Activated CD8-positive, alpha-beta T cell treated with anti-CD3 and anti-CD28 coated beads for 36 hours (primary cell): ENCODE results near the gene FXYD7. TPM values are rescaled to one million over a fixed set of nuclear protein-coding genes. Genes with fewer than 3 reads are reported as not detected.
A peak's percentile ranks its signal among the peaks of the same experiment; 100 is the strongest.
"Not testable (repeated sequence)": the region's sequence is repeated elsewhere in the genome, so short reads cannot be mapped to it uniquely, and the experiment has no call there.

Source experiments
- ATAC-seq: fragments of 200-7000 bp; cut with Tn5 transposase; one replicate; pipeline ENCODE4 v1.10.0; 2021; ENCODE audit warnings: mild to moderate bottlenecking, moderate library complexity
- CTCF ChIA-PET: fragments of 350-600 bp; sonication (Branson Sonifier 250); formaldehyde crosslinking; loops from one replicate; lab custom pipeline; 2021; ENCODE audit warnings: antibody characterized with exemption; lab: Charles Lee
- POLR2A ChIA-PET: fragments of 350-600 bp; sonication (Branson Sonifier 250); formaldehyde crosslinking; loops from one replicate; lab custom pipeline; 2021; ENCODE audit warnings: antibody characterized with exemption; lab: Charles Lee
- DNase-seq: peaks from one replicate; pipeline ENCODE4 v3.0.0-alpha.2; 2020
- H3K27ac Mint-ChIP-seq: one replicate; pipeline ENCODE4 v1.8.0; 2021; ENCODE audit warnings: mild to moderate bottlenecking, mixed read lengths
- H3K27me3 Mint-ChIP-seq: one replicate; pipeline ENCODE4 v1.8.0; 2021; ENCODE audit warnings: mixed read lengths
- H3K36me3 Mint-ChIP-seq: one replicate; pipeline ENCODE4 v1.8.0; 2021; ENCODE audit warnings: low read depth, mixed read lengths
- H3K4me1 Mint-ChIP-seq: one replicate; pipeline ENCODE4 v1.8.0; 2021; ENCODE audit warnings: low read depth, mixed read lengths
- H3K4me3 Mint-ChIP-seq: one replicate; pipeline ENCODE4 v1.8.0; 2021; ENCODE audit warnings: mild to moderate bottlenecking, moderate library complexity, mixed read lengths
- H3K9me3 Mint-ChIP-seq: one replicate; pipeline ENCODE4 v1.8.0; 2021; ENCODE audit warnings: mixed read lengths
- intact Hi-C: fragments of 100-400 bp; cut with micrococcal nuclease; formaldehyde crosslinking; loops from one replicate; pipeline ENCODE4 v1.10.0; 2022
- total RNA-seq, 2 experiments: library from RNA; stranded (reverse); gene quantifications; one replicate each; pipeline ENCODE4 v1.2.3, GENCODE V29; 2021
- TF ChIP-seq, protein P1 (sequence below): fragments of 200-600 bp; IDR thresholded peaks from one replicate; pipeline ENCODE4 v1.8.0; 2022; ENCODE audit warnings: antibody characterized with exemption, mild to moderate bottlenecking

FXYD7 gene
- total RNA-seq, 2 experiments from 2014 or later: 0.38 TPM; not detected in 1

DNA sequence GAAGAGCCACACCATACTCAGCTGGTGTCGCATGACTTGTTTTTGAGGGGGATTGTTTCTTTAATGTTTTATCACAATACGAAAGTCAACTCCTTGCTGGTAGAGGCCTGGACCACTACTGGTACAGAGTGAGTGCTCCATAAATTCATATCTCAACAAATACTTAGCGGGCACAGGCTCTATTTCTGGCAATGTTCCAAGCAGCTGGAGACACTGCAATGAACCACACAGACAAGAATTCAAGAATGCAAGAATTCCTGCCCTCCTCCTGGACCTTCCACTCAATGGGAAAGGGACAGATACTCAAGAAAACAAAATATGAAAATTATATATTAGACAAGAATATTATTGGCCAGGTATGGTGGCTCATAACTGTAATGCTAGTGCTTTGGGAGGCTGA is 6.4 kb downstream of the FXYD7 start:
- ATAC-seq (no peak), DNase-seq (no peak)
- no peaks in the 10 kb centered on the region for H3K9me3 Mint-ChIP-seq
- peaks cover 17% of the 10 kb centered on the region for H3K4me1 Mint-ChIP-seq
- ChIA-PET CTCF (interaction anchor here (1.3 kb wide), 1 partner anchor 92 kb away, joined by 3 read pairs; no protein-coding TSS in a partner anchor), POLR2A (interaction anchor here (0.6 kb wide), 1 partner anchor 38 kb away, joined by 3 read pairs; no protein-coding TSS in a partner anchor)
- no peak overlapping the region for H3K4me3 Mint-ChIP-seq
- no peak overlapping the region for H3K27ac Mint-ChIP-seq
- intact Hi-C loops: loop anchor here (10.0 kb wide), 1 partner anchor 115 kb away; the partner anchor contains the start of gene USF2
- TF ChIP-seq, protein P1, sequence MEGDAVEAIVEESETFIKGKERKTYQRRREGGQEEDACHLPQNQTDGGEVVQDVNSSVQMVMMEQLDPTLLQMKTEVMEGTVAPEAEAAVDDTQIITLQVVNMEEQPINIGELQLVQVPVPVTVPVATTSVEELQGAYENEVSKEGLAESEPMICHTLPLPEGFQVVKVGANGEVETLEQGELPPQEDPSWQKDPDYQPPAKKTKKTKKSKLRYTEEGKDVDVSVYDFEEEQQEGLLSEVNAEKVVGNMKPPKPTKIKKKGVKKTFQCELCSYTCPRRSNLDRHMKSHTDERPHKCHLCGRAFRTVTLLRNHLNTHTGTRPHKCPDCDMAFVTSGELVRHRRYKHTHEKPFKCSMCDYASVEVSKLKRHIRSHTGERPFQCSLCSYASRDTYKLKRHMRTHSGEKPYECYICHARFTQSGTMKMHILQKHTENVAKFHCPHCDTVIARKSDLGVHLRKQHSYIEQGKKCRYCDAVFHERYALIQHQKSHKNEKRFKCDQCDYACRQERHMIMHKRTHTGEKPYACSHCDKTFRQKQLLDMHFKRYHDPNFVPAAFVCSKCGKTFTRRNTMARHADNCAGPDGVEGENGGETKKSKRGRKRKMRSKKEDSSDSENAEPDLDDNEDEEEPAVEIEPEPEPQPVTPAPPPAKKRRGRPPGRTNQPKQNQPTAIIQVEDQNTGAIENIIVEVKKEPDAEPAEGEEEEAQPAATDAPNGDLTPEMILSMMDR: no peak
- no peaks in the 10 kb centered on the region for H3K27me3 Mint-ChIP-seq
- no peaks in the 10 kb centered on the region for H3K36me3 Mint-ChIP-seq

DNA sequence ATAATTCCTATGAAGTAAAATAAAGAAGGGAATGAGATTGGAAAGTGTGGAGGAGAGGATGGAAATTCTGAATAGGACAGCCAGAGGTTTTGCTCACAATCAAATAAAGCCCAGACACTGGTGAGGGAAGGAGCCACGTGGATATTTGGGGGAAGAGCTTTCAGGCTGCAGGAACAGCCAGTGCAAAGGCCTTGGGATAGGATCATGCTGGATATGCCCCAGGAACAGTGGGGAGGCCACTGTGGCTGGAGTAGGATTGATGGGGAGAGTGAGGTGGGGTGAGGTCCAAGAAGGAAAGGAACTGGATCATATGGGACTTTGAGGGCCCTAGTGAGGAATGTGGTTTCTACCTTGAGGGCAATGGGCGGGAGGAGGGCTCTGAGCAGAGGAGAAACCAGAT is 7.4 kb downstream of the FXYD7 start:
- intact Hi-C loops: no loop called here
- TF ChIP-seq, protein P1: no peak
- POLR2A ChIA-PET: interaction anchor here (1.2 kb wide), 1 partner anchor 14 kb away, joined by 4 read pairs; no protein-coding TSS in a partner anchor
- H3K4me3 Mint-ChIP-seq: no peak overlapping the region
- DNase-seq (no peak), ATAC-seq (no peak)
- H3K36me3 Mint-ChIP-seq: peaks cover 4% of the 10 kb centered on the region
- peaks cover 14% of the 10 kb centered on the region for H3K4me1 Mint-ChIP-seq
- H3K27me3 Mint-ChIP-seq: no peaks in the 10 kb centered on the region
- no peaks in the 10 kb centered on the region for H3K9me3 Mint-ChIP-seq
- CTCF ChIA-PET: interaction anchor here (1.3 kb wide), 1 partner anchor 91 kb away, joined by 3 read pairs; no protein-coding TSS in a partner anchor
- no peak overlapping the region for H3K27ac Mint-ChIP-seq

DNA sequence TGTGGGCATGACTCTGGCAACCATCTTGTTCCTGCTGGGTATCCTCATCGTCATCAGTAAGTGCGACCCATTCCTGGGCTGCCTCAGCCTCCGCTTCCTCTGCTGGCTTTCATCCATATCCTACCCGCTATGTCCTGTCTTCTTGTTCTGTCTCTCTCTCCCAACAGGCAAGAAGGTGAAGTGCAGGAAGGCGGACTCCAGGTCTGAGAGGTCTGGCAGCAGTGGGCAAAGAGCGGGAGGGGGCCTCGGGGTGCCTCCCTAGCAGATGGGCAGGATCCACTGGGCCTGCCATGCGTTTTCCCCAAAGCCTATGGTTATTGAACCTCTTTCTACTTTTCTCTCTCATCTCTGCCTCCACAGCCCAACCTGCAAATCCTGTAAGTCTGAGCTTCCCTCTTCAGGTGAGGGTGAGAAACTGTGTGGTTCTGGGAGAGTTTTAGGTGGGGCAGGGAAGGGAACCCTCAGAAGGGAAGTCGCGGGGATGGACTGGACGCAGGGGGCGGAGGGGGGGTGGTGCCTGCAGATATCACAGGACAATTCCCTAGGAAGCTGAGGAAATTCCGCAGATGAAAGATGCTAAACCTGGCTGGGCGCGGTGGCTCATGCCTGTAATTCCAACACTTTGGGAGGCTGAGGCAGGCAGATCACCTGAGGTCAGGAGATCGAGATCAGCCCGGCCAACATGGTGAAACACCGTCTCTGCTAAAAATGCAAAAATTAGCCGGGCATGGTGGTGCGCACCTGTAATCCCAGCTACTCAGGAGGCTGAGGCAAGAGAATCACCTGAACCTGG is 8.4 kb downstream of the FXYD7 start:
- H3K4me1 Mint-ChIP-seq: peaks cover 20% of the 10 kb centered on the region
- ChIA-PET CTCF (interaction anchor here (0.8 to 6.2 kb wide), 2 partner anchors 9 to 15 kb away, joined by 3 to 57 read pairs; partner anchors contain the start of gene FXYD7), POLR2A (interaction anchor here (1.2 kb wide), 1 partner anchor 13 kb away, joined by 4 read pairs; no protein-coding TSS in a partner anchor)
- ATAC-seq (no peak), DNase-seq (no peak)
- TF ChIP-seq, protein P1: no peak
- H3K27me3 Mint-ChIP-seq: no peaks in the 10 kb centered on the region
- H3K36me3 Mint-ChIP-seq: peaks cover 14% of the 10 kb centered on the region
- H3K27ac Mint-ChIP-seq: no peak overlapping the region
- intact Hi-C loops: no loop called here
- H3K9me3 Mint-ChIP-seq: no peaks in the 10 kb centered on the region
- no peak overlapping the region for H3K4me3 Mint-ChIP-seq

DNA sequence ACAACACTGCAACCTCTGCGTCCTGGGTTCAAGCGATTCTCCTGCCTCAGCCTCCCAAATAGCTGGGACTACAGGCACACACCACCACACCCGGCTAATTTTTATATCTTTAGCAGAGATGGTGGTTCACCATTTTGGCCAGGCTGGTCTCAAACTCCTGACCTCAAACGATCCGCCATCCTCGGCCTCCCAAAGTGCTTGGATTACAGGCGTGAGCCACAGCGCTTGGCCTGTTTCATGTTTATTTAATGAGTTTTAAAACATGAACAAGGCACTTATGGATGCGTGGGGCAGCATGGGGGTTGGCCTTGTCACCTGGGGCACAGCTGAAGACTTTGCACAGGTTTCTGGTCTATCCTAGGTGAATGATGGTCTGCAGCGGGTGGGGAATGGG is 10.1 kb downstream of the FXYD7 start:
- ATAC-seq, H3K9me3 Mint-ChIP-seq, intact Hi-C loops, DNase-seq, H3K27me3 Mint-ChIP-seq: not testable (repeated sequence)
- POLR2A ChIA-PET: interaction anchor here (1.4 to 2.0 kb wide), 4 partner anchors 9 to 61 kb away, joined by 5 to 11 read pairs (median 8); no protein-coding TSS in a partner anchor
- H3K4me1 Mint-ChIP-seq: peaks cover 34% of the 10 kb centered on the region
- H3K4me3 Mint-ChIP-seq: peak overlapping the region; percentile 95
- H3K27ac Mint-ChIP-seq: peak overlapping the region; percentile 55
- CTCF ChIA-PET: interaction anchor here (1.0 to 6.2 kb wide), 11 partner anchors 8 to 86 kb away, joined by 3 to 57 read pairs (median 8); partner anchors contain the start of gene FXYD7
- peaks cover 31% of the 10 kb centered on the region for H3K36me3 Mint-ChIP-seq

DNA sequence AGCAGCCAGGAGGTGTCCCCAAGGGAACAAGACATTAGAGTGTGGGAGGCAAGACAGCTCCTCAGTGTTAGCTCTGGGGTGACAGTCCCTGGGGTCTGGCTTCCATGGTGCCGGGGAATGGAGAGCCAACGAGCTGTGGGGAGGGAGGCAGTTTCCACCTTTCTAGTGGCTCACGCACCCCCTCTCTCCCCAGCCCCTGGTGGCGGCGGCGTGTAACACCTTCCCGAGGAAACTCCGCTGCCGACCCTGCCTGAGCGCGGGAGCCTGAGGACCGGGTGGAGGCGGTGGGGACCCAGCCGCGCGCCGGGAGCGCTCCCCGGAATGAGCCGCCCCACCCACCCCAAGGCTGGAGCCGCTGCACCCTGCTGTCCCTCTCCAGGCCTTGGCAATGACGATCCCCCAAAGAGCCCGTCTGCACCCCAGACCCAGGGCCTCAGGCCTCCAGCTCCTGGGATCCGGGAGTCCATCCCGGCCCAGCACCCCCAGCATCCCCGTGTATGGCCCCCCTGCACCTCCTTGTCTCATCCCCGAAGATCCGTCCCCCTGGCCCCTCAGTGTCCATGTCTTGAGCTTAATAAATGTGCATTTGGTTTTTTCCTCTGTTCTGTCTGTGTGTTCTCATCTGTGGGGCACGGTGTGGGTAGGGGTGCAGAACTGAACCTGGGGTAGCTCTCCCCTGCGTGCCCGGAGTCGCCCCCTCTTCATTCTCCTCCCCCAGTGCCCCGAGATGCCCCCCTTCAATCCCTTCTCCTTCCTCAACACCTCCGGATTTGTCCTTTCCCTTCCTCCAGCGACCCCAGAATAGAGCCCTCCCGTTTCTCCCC is 10.9 kb downstream of the FXYD7 start:
- Mint-ChIP-seq H3K4me1 (peaks cover 42% of the 10 kb centered on the region), H3K27ac (peak overlapping the region; percentile 99), H3K4me3 (peak overlapping the region; percentile 95), H3K36me3 (peaks cover 39% of the 10 kb centered on the region), H3K27me3 (no peaks in the 10 kb centered on the region), H3K9me3 (no peaks in the 10 kb centered on the region)
- TF ChIP-seq, protein P1: peak; percentile 70
- DNase-seq (peak; percentile 79), ATAC-seq (peak; percentile 70)
- intact Hi-C loops: no loop called here
- ChIA-PET CTCF (interaction anchor here (0.8 to 6.2 kb wide), 19 partner anchors 9 to 97 kb away, joined by 3 to 57 read pairs (median 5); partner anchors contain the start of gene FXYD7), POLR2A (interaction anchor here (0.7 to 2.0 kb wide), 17 partner anchors 9 to 193 kb away, joined by 3 to 11 read pairs (median 4); partner anchors contain the start of gene FFAR1)
